ENCODE data around the gene INSM1.

GRCh38 chr20:20366876-20367574 is 879 bp upstream of the INSM1 start:
- no peak for TF ChIP-seq POLR2A (IDR thresholded peaks at IDR 0.05)
- no peak for TF ChIP-seq CTCF (IDR thresholded peaks at IDR 0.05)
